GM12872 (cell line): ENCODE data around the gene TOP3B.

ENCODE experiments used
- CTCF ChIP-seq: IDR thresholded peaks from 3 replicates; pipeline ENCODE4 v1.5.1; 2011; ENCODE audit warnings: low read depth, mild to moderate bottlenecking, low read length, moderate library complexity; ENCODE audit not compliant: insufficient read depth

The TOP3B gene

DNA sequence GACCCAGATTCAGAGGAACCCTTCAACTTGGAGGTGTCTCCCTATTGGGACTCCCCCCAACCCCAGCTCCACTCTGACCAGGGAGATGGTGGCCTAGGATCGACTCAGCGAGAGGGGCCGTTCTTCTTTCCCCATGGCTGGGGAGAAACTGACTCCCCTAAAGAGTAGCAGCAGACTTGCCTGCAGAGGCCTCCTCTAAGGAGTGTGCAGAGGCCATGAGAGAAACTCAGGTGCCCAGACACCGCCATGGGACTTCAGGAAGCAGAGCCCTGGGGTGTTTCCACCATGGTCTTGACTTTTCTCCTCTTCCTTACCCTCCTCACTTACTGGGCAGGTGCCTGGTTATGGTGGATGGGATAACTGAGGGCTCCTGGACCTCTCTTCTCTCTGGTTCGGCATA, 2.6 kb upstream of the TOP3B start:
- TF ChIP-seq CTCF: no peak

GRCh38 chr22:21984793-21985192, 2.2 kb upstream of the TOP3B start:
- TF ChIP-seq CTCF: peak; percentile 32; the same call in 1 of the 3 replicates

GRCh38 chr22:21981874-21982273, 713 bp downstream of the TOP3B start:
- TF ChIP-seq CTCF: no peak

DNA sequence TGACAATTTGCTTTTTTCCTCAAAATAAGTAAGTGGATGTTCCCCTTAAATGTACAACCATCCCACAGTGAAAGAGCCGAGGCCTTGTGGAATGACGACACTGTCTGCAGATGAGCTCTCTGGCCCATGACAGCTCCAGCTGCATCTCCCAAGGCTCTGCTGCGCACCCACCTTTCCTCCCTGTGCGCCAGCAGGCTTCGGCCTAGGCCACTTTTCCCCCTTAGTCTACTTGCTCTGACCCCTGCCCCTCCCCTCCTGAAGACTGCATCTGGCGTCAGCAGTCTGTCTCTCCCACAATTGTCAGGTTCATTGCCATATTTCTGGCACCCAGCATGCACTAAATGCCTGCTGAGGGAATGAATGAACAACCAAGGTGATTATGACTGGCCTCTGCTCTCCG, 2.0 kb downstream of the TOP3B start:
- no peak for TF ChIP-seq CTCF

- TF ChIP-seq CTCF: no peak
Observed at GRCh38 chr22:21978564-21979386, 3.8 kb downstream of the TOP3B start.

DNA sequence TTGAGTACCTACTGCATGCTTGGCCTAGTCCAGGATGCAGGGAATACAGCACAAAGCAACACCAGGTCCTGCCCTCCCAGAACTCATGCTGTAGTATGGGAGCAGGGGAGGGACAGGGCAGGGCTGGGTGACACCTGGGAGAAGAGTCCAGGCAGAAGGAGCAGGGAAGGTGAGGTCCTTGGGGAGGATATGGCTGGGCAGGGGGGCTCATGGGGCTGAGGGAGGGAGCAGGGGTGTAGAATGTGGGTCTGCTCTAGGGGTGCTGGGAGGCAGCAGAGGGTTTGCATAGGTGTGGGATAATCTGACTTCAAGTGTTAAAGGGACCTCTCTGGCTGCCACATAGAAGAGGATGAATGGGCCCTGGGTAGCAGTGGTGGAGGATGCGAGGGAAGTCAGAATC, 4.8 kb downstream of the TOP3B start:
- TF ChIP-seq CTCF: no peak

DNA sequence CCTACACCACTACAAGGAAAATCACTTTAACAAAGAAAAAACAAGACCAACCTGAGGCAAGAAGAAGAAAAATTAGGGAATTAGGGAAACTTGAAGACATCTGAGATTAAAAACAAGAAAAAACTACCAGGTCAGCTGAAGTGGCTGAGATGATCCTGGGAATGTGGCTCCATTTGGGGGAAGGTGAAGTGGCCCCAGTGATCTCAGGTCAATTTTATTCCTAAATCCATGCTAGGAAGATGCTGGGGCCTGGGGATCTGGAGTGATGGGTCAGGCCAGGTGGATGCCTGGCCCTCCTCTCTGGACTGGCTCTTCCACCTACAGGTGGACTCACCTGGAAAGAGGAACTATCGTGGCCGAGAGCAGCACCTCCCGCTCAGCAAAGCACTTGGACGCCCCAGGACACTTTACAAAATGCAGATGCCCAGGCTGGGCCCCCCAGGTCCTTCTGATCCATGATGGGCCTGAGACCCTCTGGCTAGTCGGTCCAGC, 6.7 kb downstream of the TOP3B start:
- TF ChIP-seq CTCF: no peak
